Body of pancreas (tissue), 4 donors: Measurements from ENCODE around the gene FLRT2.

ENCODE experiments used
- CTCF ChIP-seq, 7 experiments: fragments of 450-650 bp in 4 of 7; fragments of 200-600 bp in 3 of 7; sonication (generic) in 3 of 7; IDR thresholded peaks; one replicate each; pipeline ENCODE4 v1.5.1; 2016 to 2019; ENCODE audit warnings: antibody characterized with exemption in 7 of 7
- POLR2A ChIP-seq, 3 donors: fragments of 450-650 bp; IDR thresholded peaks; one replicate each; pipeline ENCODE4 v1.6.1; 2016; ENCODE audit warnings: antibody characterized with exemption in 3 of 3, mild to moderate bottlenecking in 2 of 3

GRCh38 chr14:85578930-85579329 is 49.0 kb downstream of the FLRT2 start:
- TF ChIP-seq CTCF (IDR thresholded peaks at IDR 0.05) (no peak), POLR2A (IDR thresholded peaks at IDR 0.05) (no peak)
